HG03439 (cell line): Measurements from ENCODE around the gene CDC26.
A peak's percentile ranks its signal among the peaks of the same experiment; 100 is the strongest.

Source experiments
- ATAC-seq: cut with Tn5 transposase; IDR thresholded peaks from one replicate; pipeline ENCODE4 v1.9.1; 2021; ENCODE audit warnings: mild to moderate bottlenecking, moderate library complexity; ENCODE audit not compliant: unreplicated experiment

The CDC26 gene

DNA sequence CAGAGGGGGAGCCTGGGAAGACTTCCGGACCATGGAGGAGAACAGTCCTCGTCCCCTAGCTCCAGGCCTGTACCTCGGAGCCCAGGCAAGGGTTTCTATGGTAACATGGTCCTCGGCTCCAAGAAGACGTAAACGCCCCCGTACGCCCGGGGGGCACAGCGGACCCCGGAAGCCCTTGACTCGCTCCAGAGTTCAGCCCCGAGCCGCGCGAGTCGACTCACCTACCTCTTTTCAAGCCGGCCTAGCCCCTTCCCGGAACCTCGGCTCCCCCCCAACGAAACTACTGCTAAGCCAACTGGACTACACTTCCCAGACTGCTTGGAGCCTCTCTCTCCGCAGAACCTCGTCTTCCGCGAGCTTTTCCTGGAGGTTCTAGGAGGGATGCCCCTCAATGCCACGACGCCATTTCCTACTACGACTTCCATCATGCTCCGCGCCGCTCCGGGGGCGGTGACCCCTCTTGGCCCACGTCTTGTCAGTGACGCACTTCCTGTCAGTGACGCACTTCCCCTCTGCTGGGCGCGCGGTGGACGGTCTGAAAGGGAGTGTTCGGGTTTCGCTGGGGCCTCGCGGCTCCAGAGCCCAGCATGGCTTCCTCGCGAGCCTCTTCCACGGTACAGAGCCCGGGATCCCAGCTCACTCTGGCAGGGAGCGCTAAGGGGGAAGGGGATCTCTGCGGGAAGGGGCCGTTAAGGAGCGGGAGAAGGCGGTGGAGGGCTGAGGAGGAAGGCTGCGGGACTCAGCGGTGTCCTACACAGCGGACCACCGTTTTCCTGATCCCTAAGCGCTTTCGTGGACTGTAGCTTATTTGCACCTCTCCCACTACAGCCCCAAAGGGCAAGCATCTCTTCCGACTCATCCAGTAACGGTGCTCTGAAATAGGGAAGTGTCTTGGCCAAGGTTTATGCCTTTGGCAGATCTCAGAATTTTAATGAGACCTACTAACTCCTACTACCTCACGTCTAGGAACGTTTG is at the start of gene CDC26, which contains the start of gene PRPF4:
Gene CDC26 (minus strand): TSS at position 416 of the 975 bp plus-strand sequence. CDS start 3,065 bp downstream, outside the sequence.
Gene PRPF4 (plus strand): TSS at position 502 of the 975 bp plus-strand sequence. CDS start 86 bp downstream, at position 588.
- ATAC-seq: peak; percentile 97

DNA sequence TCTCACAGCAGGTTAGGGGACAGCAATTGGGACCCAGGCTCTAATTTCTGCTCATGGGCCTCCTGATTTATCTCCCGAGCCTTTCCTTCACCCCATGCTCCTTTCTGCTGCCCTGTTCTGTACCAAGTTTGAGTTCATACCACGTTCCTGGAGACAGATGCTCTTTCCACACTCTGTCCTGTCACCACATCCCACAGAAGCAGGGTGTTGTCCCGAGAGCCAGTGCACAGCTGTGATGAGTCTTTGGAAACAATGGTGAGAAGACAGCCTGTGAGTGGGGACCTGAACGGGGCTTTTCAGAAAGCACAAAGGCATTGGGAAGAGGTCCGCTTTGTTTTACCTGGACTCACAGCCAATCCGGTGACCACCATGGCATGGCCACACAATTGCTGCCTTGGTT is 47.3 kb upstream of the CDC26 start:
- ATAC-seq: no peak

DNA sequence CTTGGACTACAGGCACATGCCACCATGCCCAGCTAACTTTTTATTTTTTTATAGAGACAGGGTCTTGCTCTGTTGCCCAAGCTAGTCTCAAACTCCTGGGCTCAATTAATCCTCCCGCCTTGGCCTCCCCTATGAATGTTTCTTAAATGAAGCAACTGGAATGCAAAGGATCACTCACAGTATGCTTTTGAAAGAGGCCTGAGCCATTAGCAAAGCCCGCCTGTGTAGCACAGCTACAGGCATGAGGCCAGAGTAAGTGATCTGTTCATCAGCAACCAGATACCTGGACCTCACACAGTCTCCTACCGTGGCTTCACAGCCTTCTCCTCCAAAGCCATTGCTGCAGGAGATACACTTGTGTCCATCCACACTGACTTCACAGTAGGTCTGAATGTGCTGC is 44.7 kb upstream of the CDC26 start:
- no peak for ATAC-seq

DNA sequence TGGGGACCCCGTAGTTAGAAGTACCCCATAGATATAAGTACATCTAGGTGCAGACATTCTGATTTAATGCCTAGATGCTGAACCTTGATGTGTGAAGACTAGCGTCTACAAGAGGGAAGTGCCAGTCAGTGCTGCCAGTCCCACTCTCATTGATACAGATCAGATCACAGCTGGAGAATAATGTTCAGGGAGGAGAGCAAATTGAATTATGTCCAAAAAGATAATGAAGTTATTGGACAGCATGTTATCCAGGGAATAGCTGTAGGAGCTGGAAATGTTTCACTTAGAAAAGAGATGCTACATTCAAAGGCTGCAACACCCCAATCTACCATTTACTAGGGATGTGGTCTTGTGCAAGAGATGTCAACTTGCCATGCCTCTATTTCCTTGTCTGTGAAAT is 43.7 kb upstream of the CDC26 start:
- no peak for ATAC-seq

DNA sequence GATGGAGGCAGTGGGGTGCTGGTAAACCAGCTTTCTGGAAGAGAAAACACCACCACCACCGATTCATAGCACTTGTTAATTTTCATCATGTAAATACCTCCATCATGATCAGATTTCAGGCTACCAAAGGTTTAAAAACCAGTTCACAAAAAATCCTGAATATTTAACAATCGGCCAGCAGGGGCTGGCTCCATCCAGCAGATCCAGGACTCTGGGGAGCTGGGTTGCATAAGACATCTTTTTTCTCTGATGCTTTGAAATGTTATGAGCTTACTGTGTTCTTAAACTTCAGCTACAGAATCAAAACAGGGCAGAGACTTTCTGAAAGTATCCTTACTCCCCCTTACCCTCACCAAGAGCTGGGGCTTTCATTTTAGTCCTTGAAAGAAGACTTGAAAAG is 42.4 kb upstream of the CDC26 start:
- ATAC-seq: no peak

DNA sequence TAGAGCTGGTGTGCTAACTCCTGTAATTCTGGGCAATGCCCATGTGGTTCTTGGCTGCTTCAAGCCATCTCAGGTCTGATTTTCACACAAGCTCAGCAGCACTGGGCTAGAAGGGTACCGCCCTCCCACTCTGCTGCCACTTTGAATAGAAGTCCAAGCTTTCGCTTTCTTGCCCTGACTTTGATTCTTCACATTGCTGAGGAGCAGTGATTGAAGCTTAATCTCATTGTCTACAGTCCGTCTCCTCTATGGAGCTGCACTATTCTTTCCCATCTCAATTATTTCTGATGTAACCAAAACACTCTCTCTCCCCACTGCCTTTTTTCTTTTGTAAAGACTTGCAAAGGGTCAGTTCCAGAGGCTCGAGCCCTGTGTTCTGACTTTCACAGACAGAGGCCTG is 40.7 kb upstream of the CDC26 start:
- no peak for ATAC-seq

DNA sequence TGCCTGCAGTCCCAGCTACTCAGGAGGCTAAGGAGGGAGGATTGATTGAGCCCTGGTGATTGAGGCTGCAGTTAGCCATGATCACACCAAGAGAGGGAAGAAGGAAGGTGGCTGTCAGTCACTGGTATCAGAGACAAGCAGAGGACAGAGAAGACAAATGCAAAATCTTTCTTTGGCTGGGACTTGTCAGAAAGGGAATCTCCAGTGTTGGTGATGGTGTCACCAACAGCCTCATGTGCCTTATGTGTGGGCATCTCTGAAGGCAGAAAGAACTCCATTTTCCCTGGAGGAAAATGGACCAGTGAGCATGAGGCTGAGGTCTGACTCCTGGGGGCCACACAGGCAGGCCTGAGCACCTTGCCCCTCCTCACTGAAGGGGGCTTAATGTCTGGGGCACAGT is 39.9 kb upstream of the CDC26 start:
- ATAC-seq: no peak

DNA sequence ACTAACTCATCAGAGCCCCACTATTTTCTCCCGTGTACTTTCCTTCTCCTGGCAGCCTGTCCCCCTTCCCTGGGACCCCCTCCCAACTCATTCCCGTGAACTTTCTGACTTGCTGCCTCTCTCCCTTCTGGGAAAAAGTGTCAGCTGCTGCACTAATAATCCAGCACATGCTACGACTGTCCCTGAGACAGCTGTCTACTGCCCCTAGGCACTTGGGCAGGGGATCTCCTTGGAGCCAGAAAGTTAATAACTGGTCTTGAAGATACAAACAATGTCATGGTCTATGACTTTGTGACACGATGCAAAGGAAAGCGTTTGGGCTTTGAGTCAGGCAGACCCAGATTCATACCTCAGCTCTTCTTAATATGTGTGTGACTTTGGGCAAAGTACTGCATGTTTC is 37.9 kb upstream of the CDC26 start:
- no peak for ATAC-seq

DNA sequence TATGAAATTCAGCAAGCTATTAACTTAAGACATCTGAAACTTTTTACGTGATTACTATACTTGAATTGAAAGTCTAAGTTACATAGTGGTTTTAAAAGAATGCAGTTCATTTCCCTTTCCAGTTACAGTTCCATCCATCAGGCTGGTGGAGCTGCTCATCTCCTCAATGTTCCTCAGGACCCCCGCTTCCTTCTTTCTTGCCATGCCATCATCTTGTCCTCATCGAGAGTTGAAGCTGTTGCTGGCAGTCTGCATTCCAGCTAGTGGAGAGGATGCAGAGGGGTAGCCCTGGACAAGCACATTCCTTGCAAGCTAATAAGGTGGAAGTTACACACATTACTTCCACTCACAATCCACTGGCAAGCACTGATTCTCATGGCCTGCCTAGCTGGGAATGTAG is 36.6 kb upstream of the CDC26 start:
- ATAC-seq: no peak

DNA sequence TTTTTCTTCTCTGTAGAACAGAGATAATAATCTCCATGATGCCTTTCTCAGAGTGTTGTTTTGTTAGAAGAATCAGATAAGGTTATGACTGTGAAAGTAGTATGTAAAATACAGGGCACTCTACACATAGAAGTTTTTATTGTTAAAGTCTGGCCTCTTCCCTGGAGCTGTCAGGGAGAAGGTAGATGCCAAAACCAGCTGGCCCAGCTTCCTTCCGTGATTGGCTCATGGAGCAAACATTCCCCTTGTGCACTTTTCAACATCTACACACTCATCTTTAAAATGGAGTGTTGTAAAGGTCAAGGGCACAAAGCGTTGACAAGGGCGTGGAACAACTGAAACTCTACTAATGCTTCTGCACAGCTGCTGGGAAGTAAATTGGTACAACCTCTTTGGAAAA is 35.2 kb upstream of the CDC26 start:
- ATAC-seq: no peak

DNA sequence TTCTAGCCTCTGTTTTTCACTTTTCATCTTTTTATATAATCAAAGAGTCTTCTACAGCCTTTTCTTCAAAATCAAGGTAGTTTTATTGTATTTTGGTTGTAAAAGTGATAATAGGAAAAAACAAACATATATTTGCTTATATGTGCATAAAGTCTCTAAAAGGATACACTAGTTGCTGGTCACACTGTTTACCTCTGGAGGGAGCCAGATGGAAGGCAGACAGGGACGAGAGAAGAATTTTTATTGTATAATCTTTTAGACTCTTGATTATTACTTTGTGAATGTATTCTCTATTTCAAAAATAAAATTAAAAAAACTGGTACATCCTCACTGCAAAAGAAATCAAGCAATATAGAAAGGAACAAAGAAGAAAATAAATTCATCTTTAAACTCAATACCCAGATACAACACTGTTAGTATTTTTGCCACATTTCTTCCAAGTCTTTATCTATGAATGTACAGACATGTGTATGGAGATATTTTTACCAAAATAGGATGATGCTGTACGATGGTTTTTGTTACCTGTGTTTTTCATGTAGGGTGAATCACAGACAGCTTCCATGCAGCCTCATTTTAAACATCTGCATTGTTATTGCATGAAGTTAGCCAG is 33.9 kb upstream of the CDC26 start:
- no peak for ATAC-seq

DNA sequence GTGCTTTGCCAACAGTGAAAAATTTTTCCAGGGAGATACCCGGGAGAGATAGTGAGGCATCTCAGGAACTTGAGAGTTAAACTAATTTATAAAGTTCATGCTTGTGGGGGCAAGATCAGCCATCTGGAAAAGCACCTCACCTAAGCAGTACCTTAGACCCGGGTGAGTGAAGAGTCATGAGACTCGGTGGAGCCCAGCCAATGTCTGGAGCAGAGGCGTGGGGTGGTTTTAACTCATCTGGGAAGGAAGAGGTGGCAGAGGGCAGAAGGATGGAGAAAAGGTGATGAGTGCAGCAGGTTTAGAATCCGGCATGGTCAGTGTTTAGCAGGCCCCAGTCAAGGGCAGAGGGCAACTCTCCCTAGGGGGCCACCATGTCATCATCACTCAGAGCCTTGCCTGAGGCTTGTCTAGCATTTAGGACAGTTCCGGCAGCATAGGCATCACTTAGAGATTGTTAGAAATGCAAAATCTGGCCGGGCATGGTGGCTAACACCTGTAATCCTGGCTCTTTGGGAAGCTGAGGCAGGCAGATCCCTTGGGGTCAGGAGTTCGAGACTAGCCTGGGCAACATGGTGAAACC is 32.1 kb upstream of the CDC26 start:
- ATAC-seq: no peak

DNA sequence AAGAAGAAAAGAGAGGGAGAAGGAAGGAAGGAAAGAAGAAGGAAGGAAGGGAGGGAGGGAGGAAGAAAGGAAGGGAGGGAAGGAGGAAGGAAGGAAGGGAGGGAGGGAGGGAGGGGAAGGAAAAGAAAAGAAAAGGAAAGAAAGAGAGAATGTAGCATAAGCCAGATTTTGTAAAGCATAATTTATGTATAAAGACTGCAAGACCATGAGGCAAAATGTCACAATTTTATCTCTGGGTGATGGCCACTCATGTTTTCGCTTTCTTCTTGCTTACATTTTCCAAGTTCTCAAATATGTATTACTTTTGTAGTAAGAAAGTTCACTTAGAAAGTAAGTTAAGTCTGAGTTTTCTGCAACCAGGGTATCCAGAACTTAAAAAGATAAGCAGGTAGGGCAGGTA is 31.2 kb upstream of the CDC26 start:
- ATAC-seq: no peak

DNA sequence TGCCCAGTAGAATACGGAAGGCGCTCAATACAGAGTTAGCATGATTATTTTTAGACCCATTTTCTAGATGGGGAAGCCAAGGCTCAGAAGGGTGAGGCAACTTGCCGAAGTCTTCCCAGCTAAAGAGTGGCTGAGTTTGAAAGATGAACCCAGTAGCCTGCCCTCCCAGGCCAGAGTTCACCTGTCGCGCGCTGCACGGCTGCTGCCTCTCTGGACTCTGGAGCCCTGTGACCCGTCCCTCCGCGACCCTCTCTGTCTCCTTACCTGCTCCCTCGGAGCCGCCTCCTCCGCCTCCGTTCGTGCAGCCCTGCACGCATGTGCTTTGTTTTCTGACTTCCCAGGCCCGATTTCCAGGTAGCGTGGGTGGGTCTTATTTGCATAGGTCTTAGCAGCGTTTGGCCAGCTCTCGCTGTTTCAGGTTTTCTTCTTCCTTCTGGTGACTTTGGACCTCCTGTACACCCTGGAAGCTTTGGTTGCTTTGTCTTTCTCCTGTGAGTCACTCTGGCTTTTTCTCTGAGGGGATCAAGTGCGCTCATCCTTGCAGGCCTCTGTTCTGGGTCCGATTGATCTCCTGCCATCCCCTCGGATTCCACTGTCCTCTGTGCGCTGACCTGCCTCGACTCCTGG is 27.5 kb upstream of the CDC26 start, which contains the start of gene RNF183:
Gene RNF183 (minus strand): TSS at position 585 of the 627 bp plus-strand sequence. CDS start 5,192 bp downstream, outside the sequence.
- no peak for ATAC-seq

DNA sequence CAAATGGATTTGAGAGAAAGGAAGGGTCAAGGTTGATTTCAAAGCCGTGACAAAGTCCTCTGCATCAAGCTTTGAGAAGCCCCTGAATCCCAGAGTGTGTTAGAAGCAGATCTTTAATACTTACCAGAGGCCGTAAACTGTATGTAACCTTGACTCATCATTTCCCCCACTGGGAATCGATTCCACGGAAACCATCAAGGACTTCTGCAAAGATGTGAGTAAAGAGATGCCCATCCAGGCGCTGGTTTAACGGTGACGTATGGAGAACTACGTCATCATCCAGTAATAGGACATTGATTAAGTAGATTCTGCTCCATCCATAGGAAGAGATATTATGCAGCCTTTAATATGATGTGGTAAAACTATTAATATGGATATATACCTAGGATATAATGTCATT is 26.2 kb upstream of the CDC26 start:
- ATAC-seq: no peak

DNA sequence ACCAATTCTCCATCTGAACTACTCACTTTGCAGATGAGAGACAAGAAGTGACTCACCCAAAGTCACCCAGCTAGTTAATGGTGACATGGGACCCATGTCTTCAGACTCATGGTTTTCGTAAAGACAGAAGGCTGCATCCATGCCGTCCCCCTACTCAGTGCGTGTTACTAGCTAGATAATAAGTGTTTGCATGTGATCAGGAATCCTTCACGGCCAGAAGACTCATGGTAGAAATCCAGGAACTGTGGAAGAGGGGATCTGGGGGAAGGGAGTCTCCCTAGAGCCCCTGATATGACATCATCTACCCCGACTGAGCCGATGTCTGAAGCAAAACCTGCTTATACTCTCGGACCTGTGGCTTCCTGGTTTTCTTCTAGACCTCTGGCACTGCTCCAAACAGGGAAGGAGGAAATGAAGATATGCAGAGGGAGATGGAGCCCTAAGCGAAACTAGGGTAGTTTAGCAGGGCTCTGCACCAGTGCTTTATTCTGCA is 24.5 kb upstream of the CDC26 start:
- no peak for ATAC-seq

DNA sequence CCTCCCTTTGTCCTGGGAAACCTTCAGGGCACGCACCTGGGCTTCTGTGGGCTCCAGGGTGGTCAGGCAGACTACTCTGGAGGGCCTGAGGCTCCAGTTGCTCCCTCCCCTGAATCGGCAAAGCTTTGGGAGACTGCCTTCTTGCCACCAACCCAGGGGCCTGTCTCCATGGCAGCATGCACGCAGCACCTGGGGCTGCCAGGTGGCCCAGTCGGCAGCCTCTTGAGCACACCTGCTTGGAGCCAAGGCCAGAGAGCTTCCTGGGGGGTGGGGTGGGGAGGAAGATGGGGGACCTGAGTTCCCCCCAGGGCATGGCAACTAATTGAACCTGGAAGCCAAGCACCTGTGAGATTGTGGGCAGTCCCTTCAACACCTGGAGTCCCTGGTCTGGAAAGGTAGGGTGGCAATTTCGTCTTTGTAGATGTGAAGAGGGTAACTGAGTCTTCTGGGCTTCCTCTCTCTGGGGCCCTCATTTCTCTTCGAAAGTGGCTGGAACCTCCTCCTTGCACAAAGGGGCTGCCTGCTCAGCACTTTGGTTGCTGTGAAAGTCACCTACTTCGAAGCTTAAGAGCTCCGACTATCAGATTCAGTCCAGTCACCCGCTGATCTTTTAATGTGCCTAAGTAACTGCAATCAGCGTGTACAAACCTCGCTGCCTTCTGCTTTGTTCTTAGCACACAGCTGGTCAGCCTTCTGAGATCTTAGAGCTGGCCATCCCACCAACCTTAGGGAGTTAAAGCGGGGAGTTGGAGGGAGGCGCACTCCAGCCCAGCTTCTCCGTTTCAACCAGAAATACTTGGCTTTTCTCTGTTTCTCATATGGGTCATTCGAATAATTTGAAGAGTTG is 23.8 kb upstream of the CDC26 start:
- no peak for ATAC-seq

DNA sequence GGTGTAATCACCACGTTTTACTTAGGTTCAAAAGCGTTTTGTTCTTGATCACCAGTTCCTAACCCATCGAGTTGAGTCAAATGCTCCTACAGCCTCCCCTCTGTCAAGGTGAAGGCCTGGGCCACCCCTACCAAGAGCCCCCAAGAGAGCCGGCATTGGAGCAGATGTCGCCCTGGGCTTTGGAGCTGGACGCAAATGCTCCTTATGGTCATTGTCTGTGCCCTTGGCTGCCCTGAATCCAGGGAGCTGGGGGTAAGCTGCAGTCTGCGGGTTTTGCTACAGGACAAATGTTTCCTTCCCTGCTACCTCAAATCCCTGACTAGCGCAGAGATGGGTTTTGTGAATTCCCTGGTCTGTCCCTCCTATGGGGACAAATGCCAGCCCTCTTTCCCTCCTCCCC is 22.9 kb upstream of the CDC26 start:
- no peak for ATAC-seq

DNA sequence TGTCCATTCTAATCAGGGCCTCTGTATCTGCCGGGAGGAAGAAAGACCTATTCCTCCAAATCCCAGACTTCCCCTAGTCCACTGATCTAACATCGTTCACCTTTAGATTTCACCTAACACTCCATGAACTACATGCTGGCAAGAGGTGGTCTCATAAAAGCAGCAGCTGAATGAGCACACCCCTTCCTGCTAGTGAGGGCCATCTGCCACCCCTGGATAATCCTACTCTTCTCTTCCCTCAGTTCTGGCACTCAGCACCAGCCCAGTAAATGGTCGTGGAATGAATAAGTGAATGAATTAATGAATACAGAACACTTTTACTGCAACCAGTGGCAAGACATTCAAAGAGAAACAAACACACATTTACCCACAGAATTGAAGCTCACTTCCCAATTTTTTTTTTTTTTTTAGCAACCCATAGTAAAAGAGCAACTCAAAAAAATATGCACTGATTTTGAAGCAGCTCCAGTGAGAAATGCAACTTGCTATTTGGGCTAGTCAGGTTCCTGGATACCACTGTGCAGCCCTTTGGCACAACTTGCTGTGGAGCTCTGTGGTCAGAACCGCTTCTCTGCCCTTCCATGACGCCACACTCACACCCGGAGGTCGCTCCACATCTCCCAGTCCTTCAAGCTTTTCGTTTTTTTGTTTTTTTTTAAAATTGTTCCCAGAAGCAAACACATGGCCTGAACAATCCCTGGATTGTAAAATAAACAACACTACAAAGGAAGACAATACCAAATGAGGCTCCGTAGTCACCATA is 21.6 kb upstream of the CDC26 start:
- ATAC-seq: no peak
